HG03139 (cell line): ENCODE results near the gene HDGFL2.
A peak's percentile ranks its signal among the peaks of the same experiment; 100 is the strongest.

Experiments
- ATAC-seq: cut with Tn5 transposase; IDR thresholded peaks from one replicate; pipeline ENCODE4 v1.9.1; 2021; ENCODE audit not compliant: unreplicated experiment

HDGFL2 gene

DNA sequence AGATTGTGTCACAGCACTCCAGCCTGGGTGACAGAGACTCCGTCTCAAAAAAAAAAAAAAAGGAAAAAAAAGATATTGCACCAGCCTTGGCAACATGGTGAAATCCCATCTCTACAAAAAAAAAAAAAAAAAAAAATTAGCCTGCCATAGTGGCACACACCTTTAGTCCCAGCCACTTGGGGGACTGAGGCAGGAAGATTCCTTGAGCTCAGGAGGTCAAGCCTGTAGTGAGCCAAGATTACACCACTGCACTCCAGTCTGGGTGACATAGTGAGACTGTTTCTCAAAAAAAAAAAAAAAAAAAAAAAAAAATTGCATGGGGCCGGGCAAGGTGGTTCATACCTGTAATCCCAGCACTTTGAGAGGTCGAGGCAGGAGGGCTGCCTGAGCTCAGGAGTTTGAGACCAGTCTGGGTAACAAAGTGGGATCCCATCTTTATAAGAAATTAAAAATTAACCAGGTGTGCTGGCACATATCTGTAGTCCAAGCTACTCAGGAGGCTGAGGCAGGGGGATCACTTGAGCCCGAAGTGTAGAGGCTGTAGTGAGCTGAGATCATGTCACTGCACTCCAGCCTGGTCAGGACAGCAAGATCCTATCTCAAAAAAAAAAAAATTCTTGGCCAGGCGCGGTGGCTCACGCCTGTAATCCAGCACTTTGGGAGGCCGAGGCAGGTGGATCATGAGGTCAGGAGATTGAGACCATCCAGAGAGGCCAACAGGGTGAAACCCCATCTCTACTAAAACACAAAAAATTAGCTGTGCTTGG lies 7.1 kb upstream of the HDGFL2 start:
- no peak for ATAC-seq

DNA sequence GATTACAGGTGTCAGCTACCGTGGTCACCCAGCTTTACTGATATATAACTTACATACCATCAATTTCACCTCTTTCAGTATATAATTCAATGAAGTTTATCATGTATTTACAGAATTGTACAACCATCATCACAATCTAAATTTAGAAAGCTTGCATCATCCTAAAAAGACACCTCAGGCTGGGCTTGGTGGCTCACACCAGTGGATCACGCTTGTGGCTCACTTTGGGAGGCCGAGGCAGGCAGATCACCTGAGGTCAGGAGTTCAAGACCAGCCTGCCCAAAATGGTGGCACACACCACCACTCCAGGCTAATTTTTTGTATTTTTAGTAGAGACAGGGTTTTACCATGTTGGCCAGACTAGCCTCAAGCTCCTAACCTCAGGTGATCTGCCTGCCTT lies 4.3 kb upstream of the HDGFL2 start:
- ATAC-seq, result no peak

DNA sequence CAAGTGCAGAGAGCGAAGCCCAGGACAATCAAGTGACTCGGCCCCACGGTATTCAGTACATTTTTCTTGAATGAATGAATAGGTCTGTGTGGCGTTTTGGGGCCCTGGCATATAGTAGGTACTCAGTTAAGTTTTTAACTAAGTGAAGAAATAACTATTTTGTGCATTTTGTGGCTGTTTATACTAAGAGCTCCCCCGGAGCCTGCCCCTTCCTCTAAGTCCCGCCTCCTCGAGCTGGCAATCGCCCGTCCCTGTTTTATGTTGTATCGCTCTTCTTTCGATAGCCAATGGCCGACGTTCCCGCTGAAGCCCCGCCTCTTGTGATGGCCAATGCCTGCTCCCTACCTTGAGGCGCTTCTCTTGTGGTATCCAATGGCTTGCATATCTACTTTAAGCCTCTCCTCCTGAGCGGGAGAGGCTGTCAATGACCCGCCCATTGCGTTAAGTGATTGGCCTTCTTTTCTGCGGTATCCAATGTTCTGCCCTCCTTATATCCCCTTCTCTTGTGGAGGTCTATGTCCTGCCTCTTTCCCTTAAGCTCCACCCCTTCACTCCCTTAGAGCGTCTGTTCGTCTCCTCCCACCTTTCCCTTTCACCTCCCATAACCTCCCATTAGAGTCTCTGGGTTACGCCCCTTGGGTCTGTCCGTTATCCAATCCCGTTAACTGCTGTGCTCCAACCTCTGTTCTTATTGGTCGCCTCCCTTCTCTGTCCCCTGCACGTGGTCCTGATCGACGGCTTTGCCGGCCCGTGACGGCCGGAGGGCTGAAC lies 509 bp upstream of the HDGFL2 start:
- peak; percentile 79 for ATAC-seq

DNA sequence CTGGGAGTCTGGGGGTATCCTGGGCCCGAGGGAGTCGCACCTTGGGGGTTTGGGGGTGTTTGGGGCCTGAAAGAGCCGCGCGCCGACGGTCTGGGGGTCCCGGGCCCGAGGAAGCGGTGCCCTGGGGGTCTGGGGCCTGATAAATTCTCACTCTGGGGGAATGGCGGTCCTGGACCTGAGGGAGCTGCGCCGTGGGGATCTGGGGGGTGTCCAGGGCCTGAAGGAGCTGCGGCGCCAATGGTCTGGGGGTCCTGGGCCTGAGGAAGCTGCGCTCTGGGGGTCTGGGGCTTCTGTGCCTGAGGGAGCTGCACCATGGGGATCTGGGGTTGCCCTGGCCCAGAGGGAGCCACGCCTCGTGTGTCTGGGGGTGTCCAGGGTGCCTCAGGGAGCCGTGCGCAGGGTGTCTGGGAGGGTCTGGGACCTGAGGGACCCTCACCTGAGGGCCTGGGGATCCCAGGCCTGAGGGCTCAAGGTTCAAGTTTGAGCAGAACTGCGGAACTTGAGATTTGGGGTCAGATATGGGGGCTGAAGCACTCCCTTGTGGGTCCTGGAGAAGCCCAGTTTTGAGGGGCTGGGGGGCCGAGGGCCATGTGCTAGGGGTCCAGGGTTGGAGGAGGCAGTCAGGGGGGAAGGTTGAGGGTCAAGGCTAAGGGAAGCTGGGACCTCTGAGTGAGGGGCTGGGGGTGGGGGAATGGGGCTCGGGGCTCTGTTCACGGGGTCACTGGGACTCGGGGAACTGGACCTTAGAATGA lies 1.1 kb downstream of the HDGFL2 start:
- no peak for ATAC-seq

DNA sequence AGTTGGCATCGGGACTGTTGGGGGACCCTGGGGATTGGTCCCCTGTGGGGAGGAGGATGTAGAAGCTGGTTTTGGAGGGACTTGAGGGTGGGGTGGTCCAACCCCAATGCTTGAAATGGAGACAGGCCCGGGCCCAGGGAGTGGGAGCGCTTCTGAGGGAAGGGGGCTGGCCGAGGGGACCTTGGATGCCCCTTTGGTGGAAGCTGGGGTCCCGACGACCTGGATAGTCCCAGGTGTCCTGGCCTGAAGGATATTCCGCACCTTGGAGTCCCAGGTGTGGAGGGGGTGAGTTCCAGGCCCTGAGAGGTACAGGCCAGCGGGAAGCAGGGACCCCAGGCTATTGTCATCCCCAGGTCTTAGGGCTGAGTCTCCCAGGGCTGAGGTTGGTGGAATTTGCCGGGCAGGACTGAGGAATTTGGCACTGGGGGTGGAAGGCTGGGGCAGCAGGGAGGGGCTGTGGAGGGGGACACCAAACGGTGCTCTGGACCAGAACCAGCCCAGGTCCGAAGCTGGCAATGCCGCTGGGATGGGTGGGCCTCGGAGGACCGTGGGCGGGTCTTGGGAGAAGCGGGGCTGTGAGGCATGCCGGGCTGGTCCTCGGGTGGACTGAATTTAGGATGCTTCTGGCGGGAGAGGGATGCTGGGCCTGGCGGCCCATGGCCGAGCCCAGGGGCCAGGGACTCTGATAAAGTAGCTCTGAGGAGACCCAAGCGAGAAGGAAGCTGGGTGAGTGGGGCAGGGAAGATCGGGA lies 1.8 kb downstream of the HDGFL2 start:
- ATAC-seq, result no peak

DNA sequence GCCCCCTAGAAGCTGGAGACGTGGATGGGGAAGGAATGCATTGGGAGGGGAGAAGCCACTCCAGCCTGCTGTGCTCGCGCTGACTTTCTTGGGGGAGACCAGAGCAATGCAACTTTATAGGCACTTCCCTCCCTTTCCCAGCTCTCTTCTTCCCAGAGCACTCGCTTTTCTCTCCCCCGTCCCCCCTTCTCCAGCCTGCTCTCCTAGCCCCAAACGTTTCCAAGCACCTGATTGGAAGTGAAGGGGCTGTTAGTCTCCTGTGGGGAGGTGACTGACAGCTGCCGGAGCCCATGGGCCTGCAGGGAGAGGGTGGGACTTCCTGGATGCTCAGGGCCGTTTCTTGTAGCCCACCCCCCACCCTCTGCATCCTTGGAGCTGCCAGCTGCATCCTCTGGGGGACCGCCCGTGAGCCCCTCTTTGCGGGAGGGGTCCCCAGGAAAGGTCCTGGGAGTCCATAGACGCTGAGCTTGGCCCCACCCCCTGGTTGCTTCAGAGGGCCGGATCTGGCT lies 2.5 kb downstream of the HDGFL2 start:
- no peak for ATAC-seq

DNA sequence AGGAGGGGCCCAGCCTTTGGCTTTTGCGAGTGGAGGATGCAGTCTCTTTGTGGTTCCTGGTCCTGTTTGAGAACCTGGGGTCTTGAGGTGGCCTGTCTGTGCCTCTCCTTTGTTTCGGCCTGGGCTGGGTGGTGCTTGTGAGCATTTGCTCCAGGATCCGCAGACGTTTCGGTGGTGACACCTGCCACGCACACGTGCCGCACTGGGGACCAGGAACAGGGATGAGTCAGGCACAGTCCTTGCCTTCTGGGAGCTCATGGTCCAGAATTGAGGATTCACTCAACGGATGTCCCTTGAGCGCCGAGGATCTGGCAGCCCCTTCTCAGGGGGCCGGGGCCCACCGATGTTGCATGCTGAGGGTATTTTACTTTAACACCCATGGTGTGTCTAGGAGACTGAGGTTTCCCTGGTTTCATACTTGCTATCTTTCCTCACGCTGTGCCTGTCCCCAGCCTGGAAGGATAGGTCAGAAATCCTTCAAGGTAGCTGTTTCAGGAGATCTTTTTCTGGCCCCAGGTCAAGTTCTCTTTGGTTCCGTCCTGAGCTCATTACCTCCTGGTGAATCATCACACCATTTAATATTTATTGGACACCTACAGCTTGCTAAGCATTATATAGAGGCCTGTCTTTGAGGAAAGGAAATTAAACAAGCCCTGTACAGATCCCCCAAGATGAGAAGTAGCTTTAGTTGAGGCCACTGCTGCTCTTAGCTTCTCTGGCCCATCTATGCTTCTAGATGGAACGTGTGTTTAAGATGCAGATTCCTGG lies 5.1 kb downstream of the HDGFL2 start:
- ATAC-seq, result no peak

DNA sequence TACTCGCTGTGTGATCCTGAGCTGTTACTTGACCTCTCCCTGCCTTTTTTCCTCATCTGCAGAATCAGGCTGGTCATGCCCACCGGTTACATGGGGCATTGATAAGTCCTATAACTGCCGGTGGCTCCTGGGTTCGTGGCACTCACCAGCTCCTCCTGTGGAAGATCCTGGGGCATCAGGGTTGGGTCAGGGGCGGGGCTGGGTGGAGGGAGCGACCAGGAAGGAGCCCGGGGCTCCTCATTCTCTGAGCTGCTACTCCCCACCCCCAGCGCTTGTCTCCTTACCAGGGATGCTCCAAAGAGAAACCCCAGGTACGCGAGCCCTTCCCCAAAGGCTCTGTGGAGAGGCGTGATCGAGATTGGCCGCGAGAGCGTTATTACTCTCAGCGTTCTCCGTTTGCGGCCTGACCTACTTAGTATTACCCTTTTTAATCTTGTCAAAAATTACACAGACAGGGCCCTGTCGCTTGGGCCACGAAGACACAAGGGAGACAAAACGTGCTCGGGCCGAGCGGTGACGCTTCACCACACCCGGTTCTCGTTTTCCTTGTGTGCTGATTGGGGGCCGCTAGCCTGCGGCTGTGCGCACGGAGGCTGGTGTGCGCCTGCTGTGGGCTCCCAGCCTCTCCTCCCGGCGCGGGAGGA lies 10.7 kb downstream of the HDGFL2 start:
- ATAC-seq, result no peak

DNA sequence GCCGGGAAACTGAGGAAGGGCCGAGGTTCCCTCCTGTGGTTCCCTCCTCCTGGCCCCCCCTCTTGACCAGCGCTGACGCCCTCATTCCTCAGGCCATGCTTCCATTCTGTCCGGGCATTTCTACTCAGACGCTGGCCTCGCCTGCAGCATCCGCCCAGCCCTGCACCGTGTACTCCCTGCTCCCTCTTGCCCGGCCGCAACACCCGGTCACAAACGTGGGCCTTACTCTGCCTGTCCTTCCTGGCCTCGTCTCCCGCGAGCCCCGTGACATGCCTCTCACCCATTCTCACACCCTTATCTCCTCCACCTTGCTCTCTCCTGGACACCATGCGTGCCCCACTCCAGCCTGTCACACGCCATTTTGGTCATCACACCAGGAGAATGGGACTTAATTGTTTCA lies 11.3 kb downstream of the HDGFL2 start:
- no peak for ATAC-seq

DNA sequence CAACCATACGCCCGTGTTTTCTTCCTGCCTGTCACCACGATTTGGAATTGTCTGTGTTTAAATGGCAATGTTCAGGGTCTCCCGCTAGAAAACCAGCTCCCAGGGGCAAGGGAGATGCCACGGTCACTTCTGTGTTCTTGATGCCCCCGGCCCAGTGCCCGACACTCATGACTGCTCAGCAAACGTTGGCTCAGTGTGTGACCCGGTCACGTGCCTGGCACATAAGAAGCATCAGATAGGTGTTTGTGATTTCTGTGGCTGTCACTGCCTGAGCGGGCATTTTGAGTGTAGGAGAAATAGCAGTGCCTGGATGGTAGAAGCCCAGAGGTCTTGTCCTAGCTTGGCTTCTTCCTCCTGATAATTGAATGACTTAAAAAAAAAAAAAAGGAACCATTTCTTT lies 15.5 kb downstream of the HDGFL2 start:
- no peak for ATAC-seq

DNA sequence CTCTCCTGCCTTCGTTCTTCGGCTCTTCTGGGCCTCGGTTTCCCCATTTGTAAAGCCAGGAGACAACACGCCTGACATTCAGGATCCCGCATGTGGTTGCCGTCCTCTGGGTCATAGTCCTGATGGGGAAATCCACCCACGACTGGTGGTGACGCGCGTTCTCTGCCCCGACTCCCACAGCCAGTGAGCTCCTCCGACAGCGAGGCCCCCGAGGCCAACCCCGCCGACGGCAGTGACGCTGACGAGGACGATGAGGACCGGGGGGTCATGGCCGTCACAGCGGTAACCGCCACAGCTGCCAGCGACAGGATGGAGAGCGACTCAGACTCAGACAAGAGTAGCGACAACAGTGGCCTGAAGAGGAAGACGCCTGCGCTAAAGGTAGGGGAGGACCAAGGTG lies 16.4 kb downstream of the HDGFL2 start:
- no peak for ATAC-seq

DNA sequence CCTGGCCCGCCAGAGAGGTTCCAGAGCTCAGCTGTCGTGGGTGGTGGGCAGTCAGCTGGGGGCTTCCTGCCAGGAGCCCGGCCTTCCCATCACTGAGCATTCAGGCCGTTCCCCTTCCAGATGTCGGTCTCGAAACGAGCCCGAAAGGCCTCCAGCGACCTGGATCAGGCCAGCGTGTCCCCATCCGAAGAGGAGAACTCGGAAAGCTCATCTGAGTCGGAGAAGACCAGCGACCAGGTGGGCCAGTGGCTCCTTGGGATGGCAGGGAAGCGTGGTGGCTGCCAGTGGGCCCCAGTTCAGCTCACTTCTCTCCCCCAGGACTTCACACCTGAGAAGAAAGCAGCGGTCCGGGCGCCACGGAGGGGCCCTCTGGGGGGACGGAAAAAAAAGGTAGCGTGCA lies 19.3 kb downstream of the HDGFL2 start:
- no peak for ATAC-seq

DNA sequence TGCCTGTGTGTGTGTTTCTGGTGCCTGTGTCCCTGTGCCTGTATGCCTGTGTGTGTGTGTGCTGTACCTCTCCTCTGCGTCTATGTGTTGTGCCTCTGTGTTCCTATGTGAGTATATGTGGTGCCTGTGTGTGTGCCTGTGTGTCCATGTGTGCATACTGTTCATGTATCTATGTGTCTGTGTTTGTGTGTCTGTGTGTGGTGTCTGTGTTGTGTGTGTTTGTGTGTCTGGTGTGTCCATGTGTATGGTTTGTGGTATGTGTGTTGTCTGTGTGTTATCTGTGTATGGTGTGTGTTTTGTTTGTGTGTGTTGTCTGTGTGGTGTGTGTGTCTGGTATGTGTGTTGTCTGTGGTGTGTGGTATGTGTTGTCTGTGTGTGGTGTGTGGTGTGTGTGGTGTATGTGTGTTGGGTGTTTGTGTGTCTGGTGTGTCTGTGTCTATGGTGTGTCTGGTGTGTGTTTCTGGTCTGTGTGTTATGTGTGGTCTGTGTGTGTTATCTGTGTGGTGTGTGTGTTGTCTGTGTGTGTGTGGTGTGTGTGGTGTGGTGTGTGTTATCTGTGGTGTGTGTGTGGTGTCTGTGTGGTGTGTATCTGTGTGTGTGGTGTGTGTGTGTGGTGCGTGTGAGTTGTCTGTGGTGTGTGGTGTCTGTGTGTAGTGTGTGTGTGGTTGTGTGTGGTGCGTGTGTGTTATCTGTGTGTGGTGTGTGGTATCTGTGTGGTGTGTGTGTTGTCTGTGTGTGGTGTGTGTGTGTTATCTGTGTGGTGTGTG lies 20.4 kb downstream of the HDGFL2 start:
- no peak for ATAC-seq

DNA sequence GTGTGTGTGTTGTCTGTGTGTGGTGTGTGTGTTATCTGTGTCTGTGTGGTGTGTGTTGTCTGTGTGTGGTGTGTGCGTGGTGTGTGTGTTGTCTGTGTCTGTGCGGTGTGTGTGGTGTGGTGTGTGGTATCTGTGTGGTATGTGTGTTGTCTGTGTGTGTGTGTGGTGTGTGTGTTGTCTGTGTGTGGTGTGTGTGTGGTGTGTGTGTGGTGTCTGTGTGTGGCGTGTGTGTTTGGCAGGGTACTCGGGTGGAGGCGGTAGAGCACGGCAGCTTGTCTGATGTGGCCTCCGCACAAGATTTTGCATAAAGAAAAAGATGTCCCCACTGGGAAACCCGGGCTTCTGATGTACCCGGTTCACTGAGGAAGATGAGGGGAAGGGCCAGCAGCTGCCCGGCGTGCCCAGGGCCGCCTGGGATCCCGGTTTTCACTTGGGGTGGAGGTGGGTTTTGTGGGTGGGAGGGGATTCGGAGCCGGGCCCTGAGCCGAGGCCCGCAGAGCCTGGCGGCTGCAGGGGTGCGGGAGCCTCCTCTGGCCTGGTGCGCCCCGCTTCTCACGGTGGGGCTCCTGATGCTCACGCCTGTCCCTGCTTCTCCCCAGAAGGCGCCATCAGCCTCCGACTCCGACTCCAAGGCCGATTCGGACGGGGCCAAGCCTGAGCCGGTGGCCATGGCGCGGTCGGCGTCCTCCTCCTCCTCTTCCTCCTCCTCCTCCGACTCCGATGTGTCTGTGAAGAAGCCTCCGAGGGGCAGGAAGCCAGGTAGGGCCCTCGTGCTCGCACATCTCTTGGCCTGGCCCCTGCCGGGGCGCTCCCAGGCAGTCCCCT lies 21.2 kb downstream of the HDGFL2 start:
- ATAC-seq, result no peak

DNA sequence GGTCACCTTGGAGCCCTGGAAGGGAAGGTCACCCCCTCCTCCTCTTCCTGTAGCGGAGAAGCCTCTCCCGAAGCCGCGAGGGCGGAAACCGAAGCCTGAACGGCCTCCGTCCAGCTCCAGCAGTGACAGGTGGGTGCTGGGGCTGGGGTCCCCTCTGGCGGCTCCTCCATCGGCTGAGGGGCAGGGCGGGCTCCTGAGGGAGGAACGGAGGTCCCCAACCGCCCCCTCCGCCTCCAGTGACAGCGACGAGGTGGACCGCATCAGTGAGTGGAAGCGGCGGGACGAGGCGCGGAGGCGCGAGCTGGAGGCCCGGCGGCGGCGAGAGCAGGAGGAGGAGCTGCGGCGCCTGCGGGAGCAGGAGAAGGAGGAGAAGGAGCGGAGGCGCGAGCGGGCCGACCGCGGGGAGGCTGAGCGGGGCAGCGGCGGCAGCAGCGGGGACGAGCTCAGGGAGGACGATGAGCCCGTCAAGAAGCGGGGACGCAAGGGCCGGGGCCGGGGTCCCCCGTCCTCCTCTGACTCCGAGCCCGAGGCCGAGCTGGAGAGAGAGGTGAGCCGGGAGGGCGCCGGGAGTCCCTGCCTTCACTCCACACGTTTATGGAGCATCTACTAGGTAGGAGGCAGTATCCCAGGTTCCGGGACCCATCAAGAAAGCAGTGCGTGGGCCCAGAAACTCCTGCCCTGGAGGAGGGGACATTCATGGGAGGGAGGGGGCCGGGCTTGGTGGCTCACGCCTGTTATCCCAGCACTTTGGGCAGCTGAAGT lies 22.0 kb downstream of the HDGFL2 start:
- no peak for ATAC-seq

DNA sequence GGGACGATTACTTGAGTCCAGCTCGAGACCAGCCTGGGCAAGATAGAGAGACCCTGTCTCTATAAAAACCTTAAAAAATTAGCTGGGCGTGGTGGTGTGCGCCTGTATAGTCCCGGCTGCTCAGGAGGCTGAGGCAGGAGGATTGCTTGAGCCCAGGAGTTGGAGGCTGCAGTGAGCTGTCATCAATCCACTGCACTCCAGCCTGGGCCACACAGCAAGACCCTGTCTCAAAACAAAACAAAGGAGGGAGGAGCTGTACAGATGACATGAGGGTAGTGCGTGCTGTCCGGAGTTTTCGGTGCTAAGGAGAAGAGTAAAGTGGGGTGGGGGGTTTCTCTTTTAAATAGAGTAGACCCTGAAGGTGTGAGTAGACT lies 22.6 kb downstream of the HDGFL2 start:
- no peak for ATAC-seq

DNA sequence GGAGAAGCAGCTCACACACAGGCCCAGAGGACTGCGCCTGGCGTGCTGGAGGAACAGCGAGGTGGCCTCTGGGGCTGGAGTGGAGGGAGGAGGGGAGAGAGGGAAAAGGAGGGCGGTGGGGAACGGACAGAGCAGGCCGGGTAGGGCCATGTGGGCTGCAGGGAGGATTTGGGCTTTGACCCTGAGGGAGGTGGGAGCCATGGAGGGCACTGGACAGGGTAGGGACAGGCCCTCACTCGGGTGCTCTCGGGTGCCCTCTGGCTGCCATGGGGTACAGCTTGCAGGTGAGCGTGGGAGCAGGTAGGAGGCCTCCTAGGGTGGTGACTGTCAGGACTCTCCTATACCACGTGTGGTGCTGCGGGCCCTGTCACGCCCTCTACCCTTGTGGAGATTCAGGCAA lies 23.4 kb downstream of the HDGFL2 start:
- no peak for ATAC-seq
